ENCODE data around the gene DSG3. TPM values are rescaled to one million over a fixed set of nuclear protein-coding genes. Genes with fewer than 3 reads are reported as not detected.
"Not testable (repeated sequence)": the region's sequence is repeated elsewhere in the genome, so short reads cannot be mapped to it uniquely, and the experiment has no call there.

The DSG3 gene
- polyA plus RNA-seq, 6 donors from 2014 or later, result not detected

- H3K27me3 Mint-ChIP-seq, result peaks cover 29 to 37% (median 37%) of the 10 kb centered on the region in 3 donors
- peaks cover 0 to 12% (median 4%) of the 10 kb centered on the region in 3 donors for H3K4me1 Mint-ChIP-seq
- H3K4me3 Mint-ChIP-seq, result peak overlapping the region in 2 of 8 donors; percentile 16 to 59
- DNase-seq (peak; percentile 2), ATAC-seq (ENCODE audit: low read depth in 2 of 2) (peak; percentile 37 to 49)
- H3K27ac Mint-ChIP-seq, result no peak overlapping the region
- no peaks in the 10 kb centered on the region for H3K36me3 Mint-ChIP-seq
- peaks cover 0 to 1% (median 0%) of the 10 kb centered on the region in 7 donors for H3K9me3 Mint-ChIP-seq
Observed at GRCh38 chr18:31500051-31500688, 52.6 kb downstream of the DSG3 start.

- Mint-ChIP-seq H3K27ac (no peak overlapping the region), H3K9me3 (peaks cover 0 to 6% (median 0%) of the 10 kb centered on the region in 7 donors), H3K27me3 (peaks cover 8 to 23% (median 14%) of the 10 kb centered on the region in 3 donors), H3K36me3 (no peaks in the 10 kb centered on the region), H3K4me1 (peaks cover 0 to 12% (median 4%) of the 10 kb centered on the region in 3 donors), H3K4me3 (no peak overlapping the region)
- ATAC-seq (ENCODE audit: low read depth in 2 of 2), result no peak
- no peak for DNase-seq
Observed at GRCh38 chr18:31503011-31503410, 55.5 kb downstream of the DSG3 start.

- no peaks in the 10 kb centered on the region for H3K36me3 Mint-ChIP-seq
Observed at GRCh38 chr18:31504455-31505147, 57.1 kb downstream of the DSG3 start.

GRCh38 chr18:31505156-31505555 is 57.6 kb downstream of the DSG3 start:
- H3K9me3 Mint-ChIP-seq, result peaks cover 0 to 6% (median 0%) of the 10 kb centered on the region in 7 donors

More at GRCh38 chr18:31504455-31505147, 57.1 kb downstream of the DSG3 start:
- no peak overlapping the region for H3K27ac Mint-ChIP-seq
- H3K27me3 Mint-ChIP-seq, result peaks cover 0 to 15% (median 0%) of the 10 kb centered on the region in 3 donors
- no peak overlapping the region for H3K4me3 Mint-ChIP-seq
- peaks cover 0 to 6% (median 0%) of the 10 kb centered on the region in 3 donors for H3K4me1 Mint-ChIP-seq
- H3K9me3 Mint-ChIP-seq, result peaks cover 0 to 6% (median 0%) of the 10 kb centered on the region in 7 donors
- no peak for DNase-seq
- ATAC-seq (ENCODE audit: low read depth in 2 of 2), result no peak

GRCh38 chr18:31506024-31506742 is 58.6 kb downstream of the DSG3 start:
- Mint-ChIP-seq H3K27ac (no peak overlapping the region), H3K4me3 (no peak overlapping the region), H3K36me3 (no peaks in the 10 kb centered on the region), H3K27me3 (peaks cover 0 to 9% (median 0%) of the 10 kb centered on the region in 3 donors), H3K4me1 (no peaks in the 10 kb centered on the region), H3K9me3 (peaks cover 0 to 5% (median 0%) of the 10 kb centered on the region in 7 donors)
- ATAC-seq (ENCODE audit: low read depth in 2 of 2), result no peak
- no peak for DNase-seq

More at GRCh38 chr18:31505156-31505555, 57.6 kb downstream of the DSG3 start:
- no peak overlapping the region for H3K27ac Mint-ChIP-seq
- ATAC-seq (ENCODE audit: low read depth in 2 of 2) (no peak), DNase-seq (no peak)
- H3K36me3 Mint-ChIP-seq, result no peaks in the 10 kb centered on the region
- peaks cover 0 to 4% (median 0%) of the 10 kb centered on the region in 3 donors for H3K4me1 Mint-ChIP-seq
- H3K27me3 Mint-ChIP-seq, result peaks cover 0 to 14% (median 0%) of the 10 kb centered on the region in 3 donors
- no peak overlapping the region for H3K4me3 Mint-ChIP-seq

- H3K4me1 Mint-ChIP-seq; DNase-seq; H3K27me3 Mint-ChIP-seq; H3K36me3 Mint-ChIP-seq; ATAC-seq (ENCODE audit: low read depth in 2 of 2); H3K9me3 Mint-ChIP-seq; H3K4me3 Mint-ChIP-seq; H3K27ac Mint-ChIP-seq: not testable (repeated sequence)
Observed at GRCh38 chr18:31507124-31507523, 59.6 kb downstream of the DSG3 start.

- Mint-ChIP-seq H3K9me3 (peaks cover 0 to 5% (median 0%) of the 10 kb centered on the region in 7 donors), H3K27ac (no peak overlapping the region), H3K4me3 (no peak overlapping the region), H3K36me3 (no peaks in the 10 kb centered on the region), H3K27me3 (peaks cover 0 to 11% (median 5%) of the 10 kb centered on the region in 3 donors), H3K4me1 (no peaks in the 10 kb centered on the region)
- DNase-seq (no peak), ATAC-seq (ENCODE audit: low read depth in 2 of 2) (no peak)
Observed at GRCh38 chr18:31508781-31509180, 61.2 kb downstream of the DSG3 start.

- Mint-ChIP-seq H3K27ac (no peak overlapping the region), H3K36me3 (no peaks in the 10 kb centered on the region)
- no peak for ATAC-seq (ENCODE audit: low read depth in 2 of 2)
Observed at GRCh38 chr18:31509571-31509970, 62.0 kb downstream of the DSG3 start.

GRCh38 chr18:31510319-31510718 is 62.8 kb downstream of the DSG3 start:
- Mint-ChIP-seq H3K27ac (no peak overlapping the region), H3K9me3 (peaks cover 0 to 5% (median 0%) of the 10 kb centered on the region in 7 donors), H3K36me3 (no peaks in the 10 kb centered on the region), H3K4me1 (no peaks in the 10 kb centered on the region), H3K4me3 (no peak overlapping the region), H3K27me3 (peaks cover 0 to 13% (median 5%) of the 10 kb centered on the region in 3 donors)
- DNase-seq (no peak), ATAC-seq (ENCODE audit: low read depth in 2 of 2) (no peak)

More at GRCh38 chr18:31509571-31509970, 62.0 kb downstream of the DSG3 start:
- no peak for DNase-seq
- Mint-ChIP-seq H3K9me3 (peaks cover 0 to 5% (median 0%) of the 10 kb centered on the region in 7 donors), H3K27me3 (peaks cover 0 to 13% (median 5%) of the 10 kb centered on the region in 3 donors), H3K4me3 (no peak overlapping the region), H3K4me1 (no peaks in the 10 kb centered on the region)

GRCh38 chr18:31511098-31511497 is 63.6 kb downstream of the DSG3 start:
- Mint-ChIP-seq H3K27me3 (peaks cover 0 to 13% (median 5%) of the 10 kb centered on the region in 3 donors), H3K9me3 (peaks cover 0 to 5% (median 0%) of the 10 kb centered on the region in 7 donors), H3K4me1 (no peaks in the 10 kb centered on the region), H3K27ac (no peak overlapping the region), H3K36me3 (no peaks in the 10 kb centered on the region), H3K4me3 (no peak overlapping the region)
- no peak for DNase-seq
- no peak for ATAC-seq (ENCODE audit: low read depth in 2 of 2)

- Mint-ChIP-seq H3K27me3 (peaks cover 0 to 13% (median under 1%) of the 10 kb centered on the region in 3 donors), H3K36me3 (no peaks in the 10 kb centered on the region), H3K4me1 (no peaks in the 10 kb centered on the region), H3K9me3 (peaks cover 0 to 2% (median 0%) of the 10 kb centered on the region in 7 donors), H3K27ac (no peak overlapping the region), H3K4me3 (no peak overlapping the region)
- DNase-seq, result no peak
- ATAC-seq (ENCODE audit: low read depth in 2 of 2), result no peak
Observed at GRCh38 chr18:31512203-31512764, 64.7 kb downstream of the DSG3 start.

GRCh38 chr18:31513189-31513935 is 65.8 kb downstream of the DSG3 start:
- H3K9me3 Mint-ChIP-seq, result no peaks in the 10 kb centered on the region
- DNase-seq (no peak), ATAC-seq (ENCODE audit: low read depth in 2 of 2) (no peak)
- H3K27me3 Mint-ChIP-seq, result peaks cover 0 to 13% (median 0%) of the 10 kb centered on the region in 3 donors
- no peak overlapping the region for H3K4me3 Mint-ChIP-seq
- H3K4me1 Mint-ChIP-seq, result no peaks in the 10 kb centered on the region
- H3K36me3 Mint-ChIP-seq, result no peaks in the 10 kb centered on the region
- H3K27ac Mint-ChIP-seq, result no peak overlapping the region

All from naive B cell (primary cell).